22Rv1 (cell line): Measurements from ENCODE around the gene ENDOV.

Experiments
- H3K27ac ChIP-seq: fragments of 450-650 bp; 2 replicates; pipeline ENCODE4 v1.5.1; 2017
- CTCF ChIP-seq: fragments of 450-650 bp; IDR thresholded peaks from 2 replicates; pipeline ENCODE4 v1.5.1; 2017; ENCODE audit warnings: mild to moderate bottlenecking
- ZFX ChIP-seq: fragments of 450-650 bp; IDR thresholded peaks from 2 replicates; pipeline ENCODE4 v1.6.1; 2017; ENCODE audit warnings: antibody characterized with exemption, borderline replicate concordance

Gene ENDOV

GRCh38 chr17:80388175-80388574 lies 26.8 kb upstream of the ENDOV start:
- H3K27ac ChIP-seq, result no peak overlapping the region
- TF ChIP-seq ZFX (no peak), CTCF (no peak)

GRCh38 chr17:80388601-80389000 lies 26.4 kb upstream of the ENDOV start:
- TF ChIP-seq ZFX, result no peak
- TF ChIP-seq CTCF, result no peak
- no peak overlapping the region for H3K27ac ChIP-seq

DNA sequence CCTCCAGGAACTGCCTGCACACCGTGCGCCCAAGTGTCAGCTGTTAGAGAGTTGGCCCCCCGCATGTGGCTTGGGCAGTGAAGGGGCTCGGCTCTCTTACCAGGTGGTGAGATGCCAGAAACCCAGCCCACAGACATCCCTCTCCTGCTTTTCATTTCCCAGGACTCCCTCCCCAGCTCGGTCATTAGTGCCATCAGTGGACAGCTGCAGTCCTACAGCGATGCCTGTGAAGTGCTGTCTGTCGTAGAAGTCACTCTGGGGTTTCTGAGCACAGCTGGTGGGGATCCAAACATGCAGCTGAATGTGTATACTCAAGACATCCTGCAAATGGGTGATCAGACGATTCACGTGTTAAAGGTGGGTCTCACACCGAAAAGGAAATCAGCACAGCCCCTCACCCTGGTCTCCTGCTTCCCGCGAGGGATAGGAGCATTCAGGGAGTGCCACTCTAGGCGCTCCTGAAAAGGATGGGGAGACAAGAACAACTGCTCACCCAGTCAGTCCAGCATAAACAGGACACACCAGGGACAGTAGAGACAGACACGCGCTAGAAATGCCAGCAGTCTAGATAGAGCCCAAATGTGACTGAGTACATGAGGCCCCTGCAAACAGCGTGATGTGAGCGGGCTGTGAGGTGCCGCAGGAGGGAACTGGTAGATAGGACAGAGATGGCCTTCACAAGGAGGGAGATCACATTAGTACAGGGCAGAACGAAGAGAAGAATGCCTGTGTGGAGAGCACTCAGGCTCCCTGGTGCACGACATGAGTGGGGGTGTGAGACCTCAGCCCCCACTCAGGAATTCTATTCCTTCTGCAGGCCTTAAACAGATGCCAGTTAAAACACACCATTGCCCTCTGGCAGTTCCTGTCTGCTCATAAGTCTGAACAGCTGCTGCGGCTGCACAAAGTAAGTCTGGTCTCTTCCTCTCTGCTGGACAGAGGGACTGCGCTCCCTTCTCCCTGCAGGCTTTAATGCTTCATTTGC lies 25.7 kb upstream of the ENDOV start:
- no peak for TF ChIP-seq CTCF
- TF ChIP-seq ZFX, result no peak
- H3K27ac ChIP-seq, result no peak overlapping the region

DNA sequence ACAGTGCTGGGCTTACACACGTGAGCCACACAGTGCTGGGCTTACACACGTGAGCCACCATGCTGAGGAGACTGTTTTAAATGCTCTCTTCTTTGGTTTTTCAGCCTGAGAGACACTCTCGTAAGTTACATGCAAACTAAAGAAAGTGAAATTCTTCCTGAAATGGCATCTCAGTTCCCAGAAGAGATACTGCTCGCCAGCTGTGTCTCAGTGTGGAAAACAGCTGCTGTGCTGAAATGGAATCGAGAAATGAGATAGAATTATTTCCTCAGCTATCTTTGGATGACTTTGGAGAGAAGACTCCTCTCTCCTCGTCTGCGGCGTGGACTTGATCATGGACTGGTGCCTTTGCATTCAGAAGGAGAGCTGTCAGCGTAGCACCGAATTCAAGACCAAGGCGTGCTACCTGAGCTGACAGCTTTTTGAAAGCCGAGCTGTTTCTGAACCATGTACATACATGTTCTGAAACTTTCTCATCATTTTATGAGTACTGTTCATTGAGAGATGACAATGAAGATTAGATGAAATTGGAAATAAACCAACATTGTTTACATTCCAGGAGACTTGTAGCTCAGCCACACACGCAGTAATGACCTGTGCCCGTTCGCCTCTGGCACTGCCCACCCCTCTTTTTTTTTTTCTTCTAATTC lies 21.6 kb upstream of the ENDOV start:
- H3K27ac ChIP-seq, result no peak overlapping the region
- TF ChIP-seq CTCF, result no peak
- no peak for TF ChIP-seq ZFX

DNA sequence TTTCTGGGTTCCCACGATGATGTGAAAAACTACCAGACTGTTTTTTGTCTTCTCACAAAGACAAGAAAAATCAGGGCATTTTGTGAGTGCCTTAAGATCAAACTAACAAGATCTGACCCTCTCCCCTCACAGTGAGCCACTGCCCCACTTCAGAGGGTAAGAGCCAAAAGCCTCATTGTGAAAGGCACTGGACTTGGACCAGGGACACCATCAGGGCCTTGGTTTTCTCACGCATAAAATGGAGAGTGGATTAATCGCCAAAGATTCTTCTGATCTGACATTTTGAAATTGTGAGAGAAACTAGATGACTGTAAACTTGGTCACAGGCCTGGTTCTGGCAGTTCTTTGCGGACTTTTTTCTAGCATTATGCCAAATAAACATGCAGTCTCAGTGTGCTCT lies 21.0 kb upstream of the ENDOV start:
- H3K27ac ChIP-seq, result no peak overlapping the region
- TF ChIP-seq ZFX, result no peak
- no peak for TF ChIP-seq CTCF

DNA sequence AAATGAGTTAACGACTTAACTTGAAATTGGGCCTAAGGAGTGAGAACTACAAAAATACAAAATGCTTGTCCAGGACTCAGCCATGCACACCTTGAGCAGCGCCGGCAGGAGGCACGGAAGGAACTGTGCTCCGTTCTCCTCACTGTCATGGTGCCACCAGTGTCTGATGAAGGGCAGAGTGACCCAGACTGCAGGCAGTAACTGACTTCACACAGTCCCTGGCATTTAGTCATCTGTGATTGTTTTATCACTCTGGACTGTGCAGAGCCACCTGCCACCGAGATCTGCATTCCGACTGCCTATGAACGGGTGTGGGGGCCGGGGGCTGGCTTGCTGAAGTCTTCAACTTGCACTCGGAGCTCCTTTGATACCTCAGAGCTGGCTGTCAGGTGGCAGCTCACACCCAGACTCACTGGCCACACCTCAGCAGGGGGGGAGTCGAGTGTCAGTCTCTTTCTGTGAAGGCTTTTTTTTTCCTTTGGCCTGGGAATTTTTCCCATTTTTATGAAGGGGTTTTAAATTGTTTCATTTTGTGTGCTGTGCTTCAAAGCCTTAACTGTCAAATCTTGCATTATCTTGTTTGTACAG lies 20.2 kb upstream of the ENDOV start:
- TF ChIP-seq ZFX (no peak), CTCF (no peak)
- no peak overlapping the region for H3K27ac ChIP-seq
